NCI-H2171 (cell line): Measurements from ENCODE around the gene COG4.
"Not testable (repeated sequence)": the region's sequence is repeated elsewhere in the genome, so short reads cannot be mapped to it uniquely, and the experiment has no call there.

Source experiments
- DNase-seq: peaks from one replicate; lab custom pipeline; 2025; lab: John Stamatoyannopoulos, UW

COG4 gene

DNA sequence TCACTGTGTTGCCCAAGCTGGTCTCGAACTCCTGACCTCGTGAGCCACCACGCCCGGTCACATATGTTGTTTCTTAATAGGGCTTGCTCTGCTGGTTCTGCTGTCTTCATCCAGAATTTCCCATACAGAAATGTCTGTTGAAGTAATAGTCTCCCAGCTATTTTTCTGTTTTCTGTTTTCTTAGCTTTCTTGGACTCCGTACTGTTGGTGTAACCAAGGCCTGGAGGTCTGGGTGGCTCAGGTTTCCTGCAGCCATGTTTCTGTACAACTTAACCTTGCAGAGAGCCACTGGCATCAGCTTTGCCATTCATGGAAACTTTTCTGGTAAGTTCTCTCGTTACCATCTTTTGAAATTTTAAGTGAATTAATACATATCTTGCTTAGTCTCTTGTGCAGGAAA lies 3.0 kb upstream of the COG4 start:
- DNase-seq = no peak

DNA sequence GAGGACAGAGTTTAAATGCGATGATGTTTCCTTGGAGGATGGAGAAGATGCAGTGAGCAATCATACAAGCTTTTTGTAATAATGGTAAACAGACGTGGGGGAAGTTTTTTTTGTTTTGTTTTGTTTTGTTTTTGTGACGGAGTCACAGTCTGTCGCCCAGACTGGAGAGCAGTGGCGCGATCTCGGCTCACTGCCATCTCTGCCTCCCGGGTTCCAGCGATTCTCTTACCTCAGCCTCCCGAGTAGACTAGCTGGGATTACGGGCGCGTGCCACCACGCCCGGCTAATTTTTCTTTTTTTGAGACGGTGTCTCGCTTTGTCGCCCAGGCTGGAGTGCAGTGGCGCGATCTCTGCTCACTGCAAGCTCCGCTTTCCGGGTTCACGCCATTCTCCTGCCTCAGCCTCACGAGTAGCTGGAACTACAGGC lies 1.1 kb upstream of the COG4 start:
- not testable (repeated sequence) for DNase-seq

DNA sequence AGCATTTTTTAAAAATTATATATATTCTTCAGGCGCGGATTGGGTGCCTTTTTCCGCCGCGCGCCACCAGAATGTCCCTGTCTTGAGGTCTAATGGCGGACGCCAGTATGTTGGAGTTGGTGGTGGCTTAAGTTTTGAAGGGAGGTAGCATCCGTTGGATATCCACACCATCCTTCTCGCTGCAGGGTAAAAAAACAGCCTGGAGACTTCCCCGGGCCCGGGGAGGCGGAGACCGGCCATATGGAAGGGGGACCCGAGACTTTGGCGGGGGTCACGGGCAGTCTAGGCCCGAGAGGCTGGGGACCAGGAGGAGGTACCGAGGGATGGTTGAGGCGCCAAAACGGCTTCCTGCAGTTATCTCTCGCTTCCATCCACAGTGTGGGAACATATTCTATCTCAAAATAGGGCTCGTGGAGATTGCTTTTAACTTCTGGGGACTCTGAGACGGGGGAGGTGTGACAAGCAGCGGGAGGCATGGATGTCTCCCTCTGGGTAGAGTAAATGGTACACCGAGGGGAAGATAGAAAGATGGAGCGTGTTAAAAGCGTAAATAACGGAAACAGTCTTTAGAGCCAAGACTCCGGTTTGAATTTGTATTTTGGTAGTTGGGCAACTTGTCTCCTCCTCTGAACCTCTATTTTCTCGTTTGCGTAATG lies 517 bp upstream of the COG4 start, which contains the start of gene SF3B3:
SF3B3 (plus strand) TSS at position 74 of the 656 bp plus-strand sequence. CDS start 2,841 bp downstream, outside the sequence.
- DNase-seq = peak; percentile 84

DNA sequence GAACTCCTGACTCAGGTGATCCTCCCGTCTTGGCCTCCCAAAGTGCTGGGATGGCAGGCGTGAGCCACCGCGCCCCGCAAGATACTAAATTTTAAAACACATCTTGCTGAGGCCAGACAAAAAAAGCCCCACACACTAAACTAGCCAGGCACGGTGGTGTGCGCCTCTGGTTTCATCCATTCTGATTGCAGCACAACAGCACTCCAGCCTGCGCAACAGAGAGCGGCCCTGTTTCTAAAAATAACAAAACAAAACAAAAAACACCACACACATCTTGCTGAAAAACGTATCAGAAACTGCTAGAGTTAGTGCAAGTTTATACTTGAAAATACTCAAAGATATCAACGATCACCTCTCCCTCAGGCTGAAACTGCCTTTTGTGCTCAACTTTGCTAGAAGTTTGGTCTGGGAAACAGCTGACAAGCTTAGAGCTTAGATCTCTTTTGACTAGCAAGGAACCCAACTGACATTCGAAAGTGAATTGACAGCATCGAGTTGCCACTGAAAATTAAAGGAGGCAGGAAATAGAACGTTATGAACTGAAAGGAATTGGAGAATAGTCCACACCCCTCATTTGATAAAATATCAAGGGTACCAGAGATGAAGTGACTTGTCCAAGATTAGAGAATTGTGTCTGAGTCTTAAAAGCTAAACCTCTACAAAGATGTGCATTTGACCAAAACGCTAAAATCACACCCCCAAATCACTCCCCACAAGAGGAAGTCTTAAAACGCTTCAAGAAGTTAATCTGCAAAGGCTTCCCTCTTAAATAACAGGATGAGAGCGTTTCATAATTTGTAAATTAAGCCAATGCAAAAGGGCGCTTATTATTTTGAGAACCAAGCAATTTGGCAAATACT lies 908 bp downstream of the COG4 start:
- DNase-seq = no peak

DNA sequence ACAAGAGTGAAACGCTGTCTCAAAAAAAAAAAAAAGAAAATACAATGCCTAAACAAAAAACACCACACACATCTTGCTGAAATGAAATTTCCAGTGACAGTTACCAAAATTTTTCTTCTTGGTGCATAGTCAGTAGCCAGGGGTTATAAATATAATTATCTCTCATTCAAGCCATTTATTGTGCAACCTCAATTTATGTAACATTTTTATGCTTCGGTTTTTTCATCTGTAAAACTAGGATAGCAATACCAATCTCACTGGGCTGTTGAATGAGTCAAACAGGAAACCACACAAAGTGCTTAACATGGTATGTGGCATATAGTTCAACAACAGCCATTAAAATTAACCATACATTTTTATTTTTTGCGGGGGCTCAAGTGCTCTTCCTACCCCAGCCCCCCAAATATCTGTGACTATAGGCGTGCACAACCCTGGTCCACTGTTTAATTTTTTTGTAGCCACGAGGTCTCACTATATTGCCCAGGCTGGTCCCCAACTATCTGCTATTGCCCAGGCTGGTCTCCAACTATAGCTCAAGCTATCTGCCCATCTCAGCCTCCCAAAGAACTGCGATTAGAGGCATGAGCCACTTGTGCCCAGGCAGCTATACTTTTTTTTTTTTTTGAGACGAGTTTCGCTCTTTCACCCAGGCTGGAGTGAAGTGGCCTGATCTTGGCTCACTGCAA lies 2.6 kb downstream of the COG4 start:
- DNase-seq = no peak

DNA sequence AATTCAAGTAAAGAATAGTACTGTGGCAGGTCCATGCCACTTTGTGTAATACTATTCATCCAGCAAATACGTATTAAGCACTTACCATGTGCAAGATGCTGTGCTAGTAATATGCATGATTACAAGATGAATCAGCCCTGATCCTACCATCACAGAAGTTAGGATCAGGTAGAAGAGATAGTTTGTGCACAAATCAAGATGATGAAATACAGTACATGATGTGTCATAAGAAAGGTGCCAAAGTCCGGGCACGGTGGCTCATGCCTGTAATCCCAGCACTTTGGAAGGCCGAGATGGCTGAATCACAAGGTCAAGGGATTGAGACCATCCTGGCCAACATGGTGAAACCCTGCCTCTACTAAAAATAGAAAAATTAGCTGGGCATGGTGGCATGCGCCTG lies 10.9 kb downstream of the COG4 start:
- DNase-seq = no peak

DNA sequence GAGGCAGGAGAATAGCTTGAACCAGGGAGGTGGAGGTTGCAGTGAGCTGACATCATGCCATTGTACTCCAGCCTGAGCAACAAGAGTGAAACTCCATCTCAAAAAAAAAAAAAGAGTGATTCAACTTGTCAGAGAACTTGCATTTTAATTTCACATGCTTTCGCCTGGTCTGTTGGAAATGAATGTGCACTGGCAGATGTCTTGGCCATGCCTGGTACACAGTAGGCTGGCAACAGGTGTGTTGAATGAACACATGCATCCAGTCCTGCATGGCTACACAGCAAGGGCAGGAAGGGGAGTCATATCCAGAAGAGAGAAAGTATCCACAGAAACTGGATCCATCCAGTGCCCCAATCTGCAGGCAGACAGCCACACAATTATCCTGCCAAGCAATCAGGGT lies 11.5 kb downstream of the COG4 start:
- DNase-seq = no peak

DNA sequence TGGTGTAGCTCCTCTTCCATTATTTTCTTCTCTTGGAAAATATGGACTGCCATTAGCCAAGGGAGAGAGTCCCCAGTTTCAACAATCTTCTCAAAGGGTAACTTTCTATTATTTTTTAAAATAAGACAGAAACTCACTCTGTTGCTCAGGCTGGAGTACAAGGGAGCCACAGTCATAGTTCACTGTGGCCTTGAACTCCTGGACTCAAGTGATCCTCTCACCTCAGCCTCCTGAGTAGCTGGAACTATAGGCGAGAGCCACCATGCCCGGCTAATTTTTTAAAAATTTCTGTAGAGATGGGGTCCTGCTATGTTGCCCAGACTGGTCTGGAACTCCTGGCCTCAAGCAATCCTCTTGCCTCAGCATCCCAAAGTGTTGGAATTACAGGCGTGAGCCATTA lies 13.1 kb downstream of the COG4 start:
- no peak for DNase-seq

DNA sequence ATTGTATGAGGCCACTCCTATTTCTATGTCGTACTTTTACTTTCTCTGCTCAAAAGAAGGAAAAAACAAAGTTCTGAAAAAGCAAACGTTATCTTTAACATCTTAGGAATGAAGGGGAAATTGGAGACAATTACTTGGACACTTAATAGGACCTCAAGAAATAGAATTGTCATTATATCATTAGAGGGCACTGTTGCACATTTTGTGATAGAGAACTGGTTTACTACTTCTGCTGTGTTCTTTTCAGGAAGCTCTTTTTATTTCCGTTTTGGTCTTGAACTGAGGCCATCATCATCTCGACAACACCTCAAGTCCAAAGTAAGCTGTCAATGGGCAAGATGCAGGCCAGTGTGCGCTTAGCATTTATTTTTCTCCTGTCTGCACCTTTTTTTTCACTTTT lies 14.6 kb downstream of the COG4 start:
- DNase-seq = no peak

DNA sequence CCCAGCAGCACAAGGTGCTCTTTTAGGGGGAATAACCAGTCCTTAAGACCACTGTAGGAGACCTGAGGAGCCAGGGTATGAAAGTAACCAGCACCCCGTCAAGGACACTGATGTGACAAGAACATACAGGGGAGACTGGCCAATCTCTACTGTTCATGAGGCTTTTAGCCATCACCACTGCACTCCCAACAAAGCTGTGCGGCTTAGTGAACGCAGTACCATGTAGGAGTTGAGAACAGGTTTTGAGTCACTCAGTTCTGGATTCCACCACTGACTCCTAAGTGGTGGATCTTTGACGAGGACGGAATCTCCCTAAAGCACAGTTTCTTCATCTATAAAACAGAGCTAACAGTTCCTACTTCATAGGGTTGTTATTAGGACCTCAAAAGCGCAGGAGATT lies 26.8 kb downstream of the COG4 start:
- no peak for DNase-seq

DNA sequence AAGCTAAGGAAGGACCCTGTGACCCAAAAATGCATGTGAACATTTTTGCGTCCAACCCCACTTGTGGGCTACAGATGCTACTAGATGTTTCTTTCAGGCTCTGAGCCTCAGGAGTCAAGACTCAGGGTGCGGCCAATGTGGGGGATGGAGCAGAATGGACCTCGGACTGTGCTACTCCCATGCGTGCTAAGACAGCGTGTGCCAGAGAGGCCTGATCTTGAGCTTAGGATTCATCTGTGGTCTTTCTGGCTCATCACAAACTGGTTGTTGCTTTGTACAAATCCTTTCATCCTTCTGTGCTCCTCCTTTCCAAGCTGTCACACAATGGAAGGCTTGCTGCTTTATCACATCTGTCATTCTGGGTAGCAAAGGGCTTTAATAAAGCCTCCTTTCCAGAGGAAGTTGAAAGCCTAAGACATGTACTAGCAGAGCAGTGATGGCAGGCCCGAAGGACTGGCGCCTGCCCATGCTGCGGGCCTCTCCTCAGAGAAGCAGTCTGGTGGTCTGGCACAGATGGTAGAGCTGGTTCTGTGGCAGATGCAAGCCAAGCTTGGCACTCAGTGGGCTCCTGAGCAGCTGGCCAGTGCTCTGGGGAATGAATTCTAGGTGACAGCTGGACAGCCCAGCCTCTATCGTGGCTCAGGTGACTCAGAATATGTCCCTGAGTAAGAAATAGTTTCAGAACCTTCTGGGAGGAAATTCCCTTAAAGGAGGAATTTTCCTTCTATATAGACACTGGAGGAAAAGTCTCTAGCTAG lies 27.8 kb downstream of the COG4 start:
- DNase-seq = peak; percentile 82

DNA sequence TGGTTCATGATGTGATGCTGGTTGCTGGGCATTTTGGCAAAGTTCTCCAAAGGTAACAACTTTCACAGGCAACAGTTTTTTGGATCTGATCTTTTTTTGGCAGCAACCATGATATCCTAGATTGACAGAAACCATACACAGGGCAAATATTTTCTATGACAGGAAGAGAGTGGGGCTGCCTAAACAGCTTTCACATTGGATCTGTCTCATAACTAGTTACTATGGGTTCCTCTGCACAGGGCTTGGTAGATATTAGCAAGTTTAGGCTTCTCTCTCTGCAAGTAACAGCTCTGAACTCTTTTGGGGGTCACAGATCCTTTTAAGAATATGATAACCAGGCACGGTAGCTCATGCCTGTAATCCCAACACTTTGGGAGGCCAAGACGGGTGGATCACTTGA lies 28.6 kb downstream of the COG4 start:
- DNase-seq = no peak

DNA sequence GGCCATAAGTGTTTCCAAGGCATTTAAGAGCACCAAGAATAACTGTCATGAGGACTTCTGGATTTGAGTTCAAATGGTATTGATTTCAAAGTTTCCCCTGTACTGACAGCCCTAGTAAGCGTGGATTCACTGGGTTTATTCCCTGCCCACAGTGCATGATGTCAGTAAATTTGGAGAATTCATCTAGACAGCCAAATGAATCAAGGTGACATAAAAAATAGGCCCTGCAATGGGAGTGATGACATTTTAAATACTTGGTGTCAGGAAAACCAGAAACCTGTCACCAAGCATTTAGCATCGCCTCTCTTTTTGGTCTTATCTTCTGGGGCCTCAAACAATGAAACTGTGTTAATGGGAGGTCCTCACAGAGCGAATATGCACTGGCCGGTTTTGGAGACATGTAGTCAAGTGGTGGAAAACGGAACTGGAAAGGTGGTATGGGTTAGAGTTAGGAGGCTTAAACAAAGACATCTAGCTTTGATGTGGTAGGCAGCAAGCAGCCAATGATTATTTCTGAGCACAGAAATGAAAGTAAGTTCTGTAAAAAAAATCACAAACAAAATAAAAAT lies 29.1 kb downstream of the COG4 start:
- DNase-seq = no peak

DNA sequence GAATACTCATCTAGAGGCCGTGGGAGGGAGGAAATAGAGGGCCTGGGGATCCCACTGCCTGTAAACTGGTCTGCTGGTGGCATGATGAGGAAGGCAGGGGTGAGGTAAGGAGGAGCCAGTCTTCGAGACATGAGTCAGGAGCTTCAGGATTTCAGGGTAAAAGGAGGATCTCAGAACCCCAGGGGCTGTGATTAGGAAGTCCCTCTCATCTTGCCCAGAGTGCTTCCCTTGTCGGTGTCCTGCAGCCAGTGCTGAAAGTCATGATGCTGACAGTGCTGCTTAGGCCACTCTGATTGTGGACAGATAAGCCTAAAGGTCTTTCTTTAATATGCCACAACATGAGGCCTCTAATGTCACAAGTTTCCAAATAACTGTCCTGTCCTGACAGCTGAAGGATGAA lies 29.6 kb downstream of the COG4 start:
- no peak for DNase-seq

DNA sequence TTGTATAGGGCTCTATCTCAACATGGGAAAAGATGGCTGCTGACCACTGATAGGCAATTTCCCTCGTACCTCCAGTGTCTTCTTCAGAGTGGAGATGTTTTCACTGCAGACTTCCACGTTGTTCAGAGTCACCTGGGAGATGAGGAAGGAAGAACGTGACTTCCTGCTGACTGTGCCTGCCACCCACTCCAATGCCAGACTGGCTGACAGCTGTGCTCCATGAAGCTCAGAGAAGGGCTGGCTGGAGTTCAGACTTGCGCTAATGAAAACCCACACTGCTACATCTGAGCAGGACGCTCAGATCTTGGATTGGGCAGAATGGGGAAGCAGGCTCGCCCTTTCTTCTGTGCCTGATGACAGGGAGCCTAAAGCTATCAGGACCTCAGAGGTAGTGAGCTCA lies 33.1 kb downstream of the COG4 start:
- DNase-seq = peak; percentile 82

DNA sequence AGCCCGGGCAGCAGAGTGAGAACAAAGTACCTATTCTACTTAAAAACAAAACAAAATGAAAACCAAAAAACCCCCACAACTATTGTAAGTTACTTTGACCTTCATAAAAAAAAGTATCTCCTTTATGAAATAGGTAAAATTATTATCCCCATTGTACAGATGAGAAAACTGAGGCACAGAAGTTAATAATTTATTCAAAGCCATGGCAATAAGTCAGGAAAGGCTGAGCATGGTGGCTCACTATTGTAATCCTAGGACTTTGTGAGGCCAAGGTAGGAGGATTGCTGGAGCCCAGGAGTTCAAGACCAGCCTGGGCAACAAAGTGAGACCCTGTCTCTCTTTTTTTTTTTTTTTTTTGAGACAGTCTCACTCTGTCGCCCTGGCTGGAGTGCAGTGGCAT lies 38.5 kb downstream of the COG4 start:
- DNase-seq = no peak

DNA sequence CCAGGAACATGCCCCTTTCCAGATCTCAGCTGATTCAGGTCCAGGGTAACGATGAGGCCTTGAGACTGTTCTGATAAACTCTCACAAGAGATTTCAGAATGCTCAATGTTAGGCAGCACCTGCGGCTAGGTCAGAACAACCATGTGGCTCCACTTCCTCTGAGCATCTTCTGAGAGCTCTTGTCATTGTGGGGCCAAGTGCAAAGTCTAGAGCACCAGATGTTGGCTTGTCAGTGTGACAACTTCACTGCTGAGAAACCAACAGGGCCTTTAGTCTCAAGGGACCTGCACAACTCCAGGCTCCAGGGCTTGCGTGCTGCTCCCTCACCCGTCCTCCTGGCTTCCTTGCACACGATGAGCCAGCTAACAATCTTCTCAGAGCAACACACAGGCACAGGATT lies 39.9 kb downstream of the COG4 start:
- DNase-seq = peak; percentile 78

DNA sequence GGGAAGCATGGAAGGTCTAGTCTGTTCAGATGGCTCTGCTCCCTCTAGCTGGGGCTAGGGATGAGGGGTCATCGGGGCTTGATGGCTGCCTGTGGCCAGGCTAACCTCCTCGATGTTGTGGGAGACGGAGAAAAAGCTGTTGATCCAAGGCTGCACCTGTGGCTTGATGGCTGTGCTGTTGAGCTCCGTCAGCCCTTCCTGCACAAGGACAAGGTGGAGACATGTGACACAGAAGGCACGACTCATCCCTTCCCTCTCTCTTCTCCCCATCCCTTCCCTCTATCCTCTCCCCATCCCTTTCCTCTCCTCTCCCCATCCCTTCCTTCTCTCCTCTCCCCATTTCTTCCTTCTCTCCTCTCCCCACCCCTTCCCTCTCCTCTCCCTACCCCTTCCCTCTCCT lies 40.7 kb downstream of the COG4 start:
- DNase-seq = no peak

DNA sequence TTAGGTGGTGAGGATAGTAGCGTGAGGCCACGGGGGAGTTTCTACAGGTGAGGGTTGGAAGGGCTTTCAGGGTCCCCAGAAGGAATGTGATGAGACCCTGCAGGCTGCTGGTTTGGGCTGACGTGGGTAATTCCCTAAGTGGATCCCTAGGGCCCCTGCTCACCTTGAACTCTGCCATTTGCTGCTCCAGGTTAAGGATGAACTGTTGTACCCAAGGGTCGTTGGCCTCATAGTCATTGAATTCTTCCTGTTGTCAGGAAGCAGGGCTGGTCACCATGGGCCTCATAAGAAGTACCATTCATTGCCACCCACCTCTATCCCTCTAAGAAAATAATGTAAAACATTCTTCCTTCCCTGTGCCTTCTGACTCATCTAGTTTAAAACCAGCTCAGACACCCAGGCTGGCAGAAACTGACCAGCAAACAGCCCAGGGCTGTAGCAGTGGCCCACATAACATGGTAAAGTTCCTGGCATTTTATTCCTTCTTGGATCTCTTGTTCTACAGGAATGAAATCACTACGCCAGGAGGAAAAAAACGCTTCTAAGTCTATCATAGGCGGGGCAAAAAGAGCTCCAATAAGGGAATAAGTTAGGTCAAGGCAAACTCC lies 41.3 kb downstream of the COG4 start:
- DNase-seq = no peak

DNA sequence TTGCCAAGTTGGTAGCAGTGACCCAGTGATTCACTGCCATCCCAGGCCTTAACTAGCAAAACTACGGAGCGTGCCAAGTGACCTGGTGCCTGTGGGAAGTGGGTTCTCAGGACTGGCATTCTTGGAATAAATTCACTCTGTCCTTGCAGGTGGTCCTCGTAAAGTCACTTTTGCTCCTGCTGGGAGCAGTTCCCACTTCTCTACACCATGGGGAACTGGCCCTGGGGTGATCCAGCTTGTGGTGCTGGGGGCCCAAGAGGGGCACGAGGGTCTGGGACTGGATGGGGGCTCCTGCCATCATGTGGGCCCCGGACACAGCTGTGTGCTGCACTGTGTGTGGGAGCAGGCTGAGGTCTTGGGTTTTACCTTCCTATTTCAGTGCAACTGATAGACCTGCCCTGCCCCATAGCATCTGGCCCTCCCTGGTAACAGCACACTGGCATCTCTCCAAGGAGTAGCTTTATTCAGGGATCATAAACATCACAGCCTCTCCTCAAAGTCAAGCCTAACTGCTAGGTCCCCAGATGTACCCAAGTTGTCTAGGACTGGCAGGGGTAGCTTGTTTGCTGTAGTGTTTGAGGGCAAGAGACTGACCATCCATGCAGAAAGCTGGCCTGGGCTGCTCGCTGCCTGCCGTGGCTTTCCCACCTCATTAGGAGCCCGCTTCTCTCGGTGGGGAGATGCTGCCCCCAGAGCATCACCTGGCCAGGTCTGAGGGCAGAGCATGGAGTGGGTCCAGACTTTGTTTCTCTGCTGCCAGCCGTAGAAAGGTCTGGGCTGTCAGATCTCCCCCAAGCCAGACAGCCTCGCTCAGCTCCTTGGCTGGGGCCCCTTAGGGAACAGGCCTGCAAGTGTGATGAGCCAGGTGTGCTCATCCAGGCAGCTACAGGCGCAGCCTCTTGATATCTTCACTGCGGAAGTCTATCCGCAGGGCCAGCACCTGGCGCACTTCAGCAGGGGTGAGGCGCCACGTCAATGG lies 42.9 kb downstream of the COG4 start:
- DNase-seq = peak; percentile 91
